Activated naive CD8-positive, alpha-beta T cell treated with anti-CD3 and anti-CD28 coated beads for 36 hours (primary cell): ENCODE measurements around the gene TSPAN7. TPM values are rescaled to one million over a fixed set of nuclear protein-coding genes. Genes with fewer than 3 reads are reported as not detected.

Experiments
- DNase-seq: peaks from one replicate; pipeline ENCODE4 v3.0.0; 2021
- H3K27ac Mint-ChIP-seq: one replicate; pipeline ENCODE4 v1.8.0; 2022; ENCODE audit warnings: mild to moderate bottlenecking, moderate library complexity, mixed read lengths
- H3K27me3 Mint-ChIP-seq: one replicate; pipeline ENCODE4 v1.8.0; 2022; ENCODE audit warnings: mild to moderate bottlenecking, mixed read lengths
- H3K36me3 Mint-ChIP-seq: one replicate; pipeline ENCODE4 v1.8.0; 2021; ENCODE audit warnings: mild to moderate bottlenecking, mixed read lengths
- H3K4me1 Mint-ChIP-seq: one replicate; pipeline ENCODE4 v1.8.0; 2021; ENCODE audit warnings: mixed read lengths
- H3K4me3 Mint-ChIP-seq: one replicate; pipeline ENCODE4 v1.8.0; 2022; ENCODE audit warnings: mild to moderate bottlenecking, moderate library complexity, mixed read lengths
- H3K9me3 Mint-ChIP-seq: one replicate; pipeline ENCODE4 v1.8.0; 2022; ENCODE audit warnings: mixed read lengths
- total RNA-seq, 2 experiments: library from RNA; stranded (reverse); gene quantifications; one replicate each; pipeline ENCODE4 v1.2.3, GENCODE V29; 2021

TSPAN7 gene
- under 1 TPM; 0.28 to 0.37 TPM for total RNA-seq

GRCh38 chrX:38561126-38561868, at the start of gene TSPAN7:
TSS of gene TSPAN7 (plus strand) at chrX:38561542. CDS start at chrX:38561547, 5 bp downstream.
- peak; percentile 83 for DNase-seq
- H3K9me3 Mint-ChIP-seq, result no peaks in the 10 kb centered on the region
- H3K36me3 Mint-ChIP-seq, result no peaks in the 10 kb centered on the region
- H3K4me1 Mint-ChIP-seq, result no peaks in the 10 kb centered on the region
- peaks cover 10% of the 10 kb centered on the region for H3K27me3 Mint-ChIP-seq
- no peak within 1 kb of the TSS for H3K27ac Mint-ChIP-seq
- H3K4me3 Mint-ChIP-seq, result peak within 1 kb of the TSS; percentile 79

- Mint-ChIP-seq H3K27ac (no peak overlapping the region), H3K4me1 (no peaks in the 10 kb centered on the region), H3K27me3 (no peaks in the 10 kb centered on the region), H3K36me3 (no peaks in the 10 kb centered on the region), H3K4me3 (no peak overlapping the region), H3K9me3 (no peaks in the 10 kb centered on the region)
- no peak for DNase-seq
Measured at GRCh38 chrX:38513112-38513742, 48.1 kb upstream of the TSPAN7 start.

GRCh38 chrX:38514016-38514854, 47.1 kb upstream of the TSPAN7 start:
- Mint-ChIP-seq H3K27ac (no peak overlapping the region), H3K27me3 (no peaks in the 10 kb centered on the region), H3K4me1 (no peaks in the 10 kb centered on the region), H3K4me3 (no peak overlapping the region), H3K36me3 (no peaks in the 10 kb centered on the region), H3K9me3 (no peaks in the 10 kb centered on the region)
- DNase-seq, result no peak

GRCh38 chrX:38515291-38515690, 46.1 kb upstream of the TSPAN7 start:
- H3K4me3 Mint-ChIP-seq, result no peak overlapping the region

GRCh38 chrX:38516196-38516774, 45.1 kb upstream of the TSPAN7 start:
- H3K36me3 Mint-ChIP-seq, result no peaks in the 10 kb centered on the region
- DNase-seq, result no peak
- no peaks in the 10 kb centered on the region for H3K27me3 Mint-ChIP-seq
- no peak overlapping the region for H3K4me3 Mint-ChIP-seq
- H3K4me1 Mint-ChIP-seq, result no peaks in the 10 kb centered on the region
- H3K27ac Mint-ChIP-seq, result no peak overlapping the region
- H3K9me3 Mint-ChIP-seq, result no peaks in the 10 kb centered on the region

More at GRCh38 chrX:38515291-38515690, 46.1 kb upstream of the TSPAN7 start:
- Mint-ChIP-seq H3K4me1 (no peaks in the 10 kb centered on the region), H3K27ac (no peak overlapping the region), H3K36me3 (no peaks in the 10 kb centered on the region), H3K9me3 (no peaks in the 10 kb centered on the region), H3K27me3 (no peaks in the 10 kb centered on the region)
- no peak for DNase-seq

GRCh38 chrX:38519651-38520050, 41.7 kb upstream of the TSPAN7 start:
- Mint-ChIP-seq H3K9me3 (no peaks in the 10 kb centered on the region), H3K4me1 (no peaks in the 10 kb centered on the region), H3K27ac (no peak overlapping the region), H3K27me3 (no peaks in the 10 kb centered on the region), H3K4me3 (no peak overlapping the region), H3K36me3 (no peaks in the 10 kb centered on the region)
- DNase-seq, result no peak

- no peak overlapping the region for H3K27ac Mint-ChIP-seq
- no peaks in the 10 kb centered on the region for H3K9me3 Mint-ChIP-seq
- no peak for DNase-seq
- H3K36me3 Mint-ChIP-seq, result no peaks in the 10 kb centered on the region
- H3K27me3 Mint-ChIP-seq, result no peaks in the 10 kb centered on the region
- no peak overlapping the region for H3K4me3 Mint-ChIP-seq
- no peaks in the 10 kb centered on the region for H3K4me1 Mint-ChIP-seq
Measured at GRCh38 chrX:38538134-38538533, 23.2 kb upstream of the TSPAN7 start.

- no peaks in the 10 kb centered on the region for H3K27me3 Mint-ChIP-seq
- no peaks in the 10 kb centered on the region for H3K36me3 Mint-ChIP-seq
- H3K9me3 Mint-ChIP-seq, result no peaks in the 10 kb centered on the region
- H3K4me1 Mint-ChIP-seq, result no peaks in the 10 kb centered on the region
- H3K27ac Mint-ChIP-seq, result no peak overlapping the region
- no peak overlapping the region for H3K4me3 Mint-ChIP-seq
- no peak for DNase-seq
Measured at GRCh38 chrX:38539748-38540147, 21.6 kb upstream of the TSPAN7 start.

GRCh38 chrX:38548508-38548907, 12.8 kb upstream of the TSPAN7 start:
- no peaks in the 10 kb centered on the region for H3K4me1 Mint-ChIP-seq
- no peaks in the 10 kb centered on the region for H3K36me3 Mint-ChIP-seq
- no peak overlapping the region for H3K4me3 Mint-ChIP-seq
- H3K9me3 Mint-ChIP-seq, result no peaks in the 10 kb centered on the region
- H3K27me3 Mint-ChIP-seq, result peaks cover 4% of the 10 kb centered on the region
- no peak overlapping the region for H3K27ac Mint-ChIP-seq
- DNase-seq, result no peak

GRCh38 chrX:38552721-38553120, 8.6 kb upstream of the TSPAN7 start:
- no peaks in the 10 kb centered on the region for H3K36me3 Mint-ChIP-seq
- DNase-seq, result no peak
- no peaks in the 10 kb centered on the region for H3K9me3 Mint-ChIP-seq
- H3K4me1 Mint-ChIP-seq, result no peaks in the 10 kb centered on the region
- H3K4me3 Mint-ChIP-seq, result no peak overlapping the region
- peaks cover 10% of the 10 kb centered on the region for H3K27me3 Mint-ChIP-seq
- H3K27ac Mint-ChIP-seq, result no peak overlapping the region

- Mint-ChIP-seq H3K9me3 (no peaks in the 10 kb centered on the region), H3K4me1 (no peaks in the 10 kb centered on the region), H3K27me3 (peaks cover 10% of the 10 kb centered on the region), H3K4me3 (no peak overlapping the region), H3K27ac (no peak overlapping the region), H3K36me3 (no peaks in the 10 kb centered on the region)
- no peak for DNase-seq
Measured at GRCh38 chrX:38558686-38559085, 2.7 kb upstream of the TSPAN7 start.

- no peaks in the 10 kb centered on the region for H3K4me1 Mint-ChIP-seq
- H3K27me3 Mint-ChIP-seq, result peaks cover 10% of the 10 kb centered on the region
- peak overlapping the region; percentile 47 for H3K4me3 Mint-ChIP-seq
- H3K9me3 Mint-ChIP-seq, result no peaks in the 10 kb centered on the region
- no peak overlapping the region for H3K27ac Mint-ChIP-seq
- no peaks in the 10 kb centered on the region for H3K36me3 Mint-ChIP-seq
- no peak for DNase-seq
Measured at GRCh38 chrX:38560776-38561125, 591 bp upstream of the TSPAN7 start.

- no peak for DNase-seq
- Mint-ChIP-seq H3K9me3 (no peaks in the 10 kb centered on the region), H3K4me1 (no peaks in the 10 kb centered on the region), H3K27ac (no peak overlapping the region), H3K36me3 (no peaks in the 10 kb centered on the region), H3K27me3 (peaks cover 6% of the 10 kb centered on the region), H3K4me3 (peak overlapping the region; percentile 79)
Measured at GRCh38 chrX:38561951-38562719, 793 bp downstream of the TSPAN7 start.

- H3K27ac Mint-ChIP-seq, result no peak overlapping the region
- H3K9me3 Mint-ChIP-seq, result no peaks in the 10 kb centered on the region
- peaks cover 4% of the 10 kb centered on the region for H3K27me3 Mint-ChIP-seq
- H3K36me3 Mint-ChIP-seq, result no peaks in the 10 kb centered on the region
- H3K4me3 Mint-ChIP-seq, result no peak overlapping the region
- no peaks in the 10 kb centered on the region for H3K4me1 Mint-ChIP-seq
- no peak for DNase-seq
Measured at GRCh38 chrX:38563030-38563429, 1.7 kb downstream of the TSPAN7 start.
